ENCODE measurements around the gene ZCCHC7. TPM values are rescaled to one million over a fixed set of nuclear protein-coding genes. Genes with fewer than 3 reads are reported as not detected.

Gene ZCCHC7
- total and polyA plus RNA-seq, 2 experiments from 2014 or later = 29.8 to 38.8 TPM

DNA sequence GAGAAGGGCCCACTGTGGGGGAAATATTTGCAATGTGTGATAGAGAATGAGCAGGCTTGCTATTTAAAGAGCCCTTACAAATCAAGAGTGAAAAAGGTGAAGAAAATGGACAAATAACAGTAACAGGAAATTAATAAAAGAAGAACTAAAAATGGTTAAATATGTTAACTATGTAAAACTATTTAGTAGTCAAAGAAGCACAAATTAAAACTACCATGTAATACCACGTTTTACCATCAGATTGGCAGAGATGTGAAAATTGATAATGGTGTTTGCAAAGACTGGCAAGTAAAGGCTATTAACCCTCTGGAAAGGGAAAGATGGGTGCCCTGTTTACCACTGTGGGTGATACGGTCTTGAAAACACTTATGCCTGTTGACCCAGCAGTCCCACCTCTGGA lies 279.0 kb downstream of the ZCCHC7 start:
- no peak for TF ChIP-seq ZNF114 (CRISPR knock-in tag; IDR thresholded peaks at IDR 0.05)
- no peak for TF ChIP-seq STAT1 (IDR thresholded peaks at IDR 0.05; ENCODE audit: unreplicated experiment)
- TF ChIP-seq, protein P1, sequence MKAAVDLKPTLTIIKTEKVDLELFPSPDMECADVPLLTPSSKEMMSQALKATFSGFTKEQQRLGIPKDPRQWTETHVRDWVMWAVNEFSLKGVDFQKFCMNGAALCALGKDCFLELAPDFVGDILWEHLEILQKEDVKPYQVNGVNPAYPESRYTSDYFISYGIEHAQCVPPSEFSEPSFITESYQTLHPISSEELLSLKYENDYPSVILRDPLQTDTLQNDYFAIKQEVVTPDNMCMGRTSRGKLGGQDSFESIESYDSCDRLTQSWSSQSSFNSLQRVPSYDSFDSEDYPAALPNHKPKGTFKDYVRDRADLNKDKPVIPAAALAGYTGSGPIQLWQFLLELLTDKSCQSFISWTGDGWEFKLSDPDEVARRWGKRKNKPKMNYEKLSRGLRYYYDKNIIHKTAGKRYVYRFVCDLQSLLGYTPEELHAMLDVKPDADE (IDR thresholded peaks at IDR 0.05) = no peak
- TF ChIP-seq, protein P2, sequence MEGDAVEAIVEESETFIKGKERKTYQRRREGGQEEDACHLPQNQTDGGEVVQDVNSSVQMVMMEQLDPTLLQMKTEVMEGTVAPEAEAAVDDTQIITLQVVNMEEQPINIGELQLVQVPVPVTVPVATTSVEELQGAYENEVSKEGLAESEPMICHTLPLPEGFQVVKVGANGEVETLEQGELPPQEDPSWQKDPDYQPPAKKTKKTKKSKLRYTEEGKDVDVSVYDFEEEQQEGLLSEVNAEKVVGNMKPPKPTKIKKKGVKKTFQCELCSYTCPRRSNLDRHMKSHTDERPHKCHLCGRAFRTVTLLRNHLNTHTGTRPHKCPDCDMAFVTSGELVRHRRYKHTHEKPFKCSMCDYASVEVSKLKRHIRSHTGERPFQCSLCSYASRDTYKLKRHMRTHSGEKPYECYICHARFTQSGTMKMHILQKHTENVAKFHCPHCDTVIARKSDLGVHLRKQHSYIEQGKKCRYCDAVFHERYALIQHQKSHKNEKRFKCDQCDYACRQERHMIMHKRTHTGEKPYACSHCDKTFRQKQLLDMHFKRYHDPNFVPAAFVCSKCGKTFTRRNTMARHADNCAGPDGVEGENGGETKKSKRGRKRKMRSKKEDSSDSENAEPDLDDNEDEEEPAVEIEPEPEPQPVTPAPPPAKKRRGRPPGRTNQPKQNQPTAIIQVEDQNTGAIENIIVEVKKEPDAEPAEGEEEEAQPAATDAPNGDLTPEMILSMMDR (conservative IDR thresholded peaks at IDR 0.05; ENCODE audit: low read depth in 2 of 2) = no peak
- no peak for TF ChIP-seq EZH2 (IDR thresholded peaks at IDR 0.05; ENCODE audit: low read depth, unreplicated experiment)
- TF ChIP-seq CREB1 (CRISPR knock-in tag; IDR thresholded peaks at IDR 0.05; ENCODE audit: low read depth) = no peak
- no peak for TF ChIP-seq JUNB (IDR thresholded peaks at IDR 0.05; ENCODE audit: unreplicated experiment)
- no peak for TF ChIP-seq POLR2AphosphoS5 (IDR thresholded peaks at IDR 0.05; ENCODE audit: low read depth)
- no peak for TF ChIP-seq ZNF331 (CRISPR knock-in tag; IDR thresholded peaks at IDR 0.05; ENCODE audit: low read depth)
- TF ChIP-seq EZH2phosphoT487 (IDR thresholded peaks at IDR 0.05; ENCODE audit: unreplicated experiment) = no peak
- no peak for TF ChIP-seq NANOG (IDR thresholded peaks at IDR 0.05; ENCODE audit: borderline replicate concordance)
- TF ChIP-seq, protein P3, sequence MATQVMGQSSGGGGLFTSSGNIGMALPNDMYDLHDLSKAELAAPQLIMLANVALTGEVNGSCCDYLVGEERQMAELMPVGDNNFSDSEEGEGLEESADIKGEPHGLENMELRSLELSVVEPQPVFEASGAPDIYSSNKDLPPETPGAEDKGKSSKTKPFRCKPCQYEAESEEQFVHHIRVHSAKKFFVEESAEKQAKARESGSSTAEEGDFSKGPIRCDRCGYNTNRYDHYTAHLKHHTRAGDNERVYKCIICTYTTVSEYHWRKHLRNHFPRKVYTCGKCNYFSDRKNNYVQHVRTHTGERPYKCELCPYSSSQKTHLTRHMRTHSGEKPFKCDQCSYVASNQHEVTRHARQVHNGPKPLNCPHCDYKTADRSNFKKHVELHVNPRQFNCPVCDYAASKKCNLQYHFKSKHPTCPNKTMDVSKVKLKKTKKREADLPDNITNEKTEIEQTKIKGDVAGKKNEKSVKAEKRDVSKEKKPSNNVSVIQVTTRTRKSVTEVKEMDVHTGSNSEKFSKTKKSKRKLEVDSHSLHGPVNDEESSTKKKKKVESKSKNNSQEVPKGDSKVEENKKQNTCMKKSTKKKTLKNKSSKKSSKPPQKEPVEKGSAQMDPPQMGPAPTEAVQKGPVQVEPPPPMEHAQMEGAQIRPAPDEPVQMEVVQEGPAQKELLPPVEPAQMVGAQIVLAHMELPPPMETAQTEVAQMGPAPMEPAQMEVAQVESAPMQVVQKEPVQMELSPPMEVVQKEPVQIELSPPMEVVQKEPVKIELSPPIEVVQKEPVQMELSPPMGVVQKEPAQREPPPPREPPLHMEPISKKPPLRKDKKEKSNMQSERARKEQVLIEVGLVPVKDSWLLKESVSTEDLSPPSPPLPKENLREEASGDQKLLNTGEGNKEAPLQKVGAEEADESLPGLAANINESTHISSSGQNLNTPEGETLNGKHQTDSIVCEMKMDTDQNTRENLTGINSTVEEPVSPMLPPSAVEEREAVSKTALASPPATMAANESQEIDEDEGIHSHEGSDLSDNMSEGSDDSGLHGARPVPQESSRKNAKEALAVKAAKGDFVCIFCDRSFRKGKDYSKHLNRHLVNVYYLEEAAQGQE (IDR thresholded peaks at IDR 0.05; ENCODE audit: unreplicated experiment) = no peak
- TF ChIP-seq, protein P4, sequence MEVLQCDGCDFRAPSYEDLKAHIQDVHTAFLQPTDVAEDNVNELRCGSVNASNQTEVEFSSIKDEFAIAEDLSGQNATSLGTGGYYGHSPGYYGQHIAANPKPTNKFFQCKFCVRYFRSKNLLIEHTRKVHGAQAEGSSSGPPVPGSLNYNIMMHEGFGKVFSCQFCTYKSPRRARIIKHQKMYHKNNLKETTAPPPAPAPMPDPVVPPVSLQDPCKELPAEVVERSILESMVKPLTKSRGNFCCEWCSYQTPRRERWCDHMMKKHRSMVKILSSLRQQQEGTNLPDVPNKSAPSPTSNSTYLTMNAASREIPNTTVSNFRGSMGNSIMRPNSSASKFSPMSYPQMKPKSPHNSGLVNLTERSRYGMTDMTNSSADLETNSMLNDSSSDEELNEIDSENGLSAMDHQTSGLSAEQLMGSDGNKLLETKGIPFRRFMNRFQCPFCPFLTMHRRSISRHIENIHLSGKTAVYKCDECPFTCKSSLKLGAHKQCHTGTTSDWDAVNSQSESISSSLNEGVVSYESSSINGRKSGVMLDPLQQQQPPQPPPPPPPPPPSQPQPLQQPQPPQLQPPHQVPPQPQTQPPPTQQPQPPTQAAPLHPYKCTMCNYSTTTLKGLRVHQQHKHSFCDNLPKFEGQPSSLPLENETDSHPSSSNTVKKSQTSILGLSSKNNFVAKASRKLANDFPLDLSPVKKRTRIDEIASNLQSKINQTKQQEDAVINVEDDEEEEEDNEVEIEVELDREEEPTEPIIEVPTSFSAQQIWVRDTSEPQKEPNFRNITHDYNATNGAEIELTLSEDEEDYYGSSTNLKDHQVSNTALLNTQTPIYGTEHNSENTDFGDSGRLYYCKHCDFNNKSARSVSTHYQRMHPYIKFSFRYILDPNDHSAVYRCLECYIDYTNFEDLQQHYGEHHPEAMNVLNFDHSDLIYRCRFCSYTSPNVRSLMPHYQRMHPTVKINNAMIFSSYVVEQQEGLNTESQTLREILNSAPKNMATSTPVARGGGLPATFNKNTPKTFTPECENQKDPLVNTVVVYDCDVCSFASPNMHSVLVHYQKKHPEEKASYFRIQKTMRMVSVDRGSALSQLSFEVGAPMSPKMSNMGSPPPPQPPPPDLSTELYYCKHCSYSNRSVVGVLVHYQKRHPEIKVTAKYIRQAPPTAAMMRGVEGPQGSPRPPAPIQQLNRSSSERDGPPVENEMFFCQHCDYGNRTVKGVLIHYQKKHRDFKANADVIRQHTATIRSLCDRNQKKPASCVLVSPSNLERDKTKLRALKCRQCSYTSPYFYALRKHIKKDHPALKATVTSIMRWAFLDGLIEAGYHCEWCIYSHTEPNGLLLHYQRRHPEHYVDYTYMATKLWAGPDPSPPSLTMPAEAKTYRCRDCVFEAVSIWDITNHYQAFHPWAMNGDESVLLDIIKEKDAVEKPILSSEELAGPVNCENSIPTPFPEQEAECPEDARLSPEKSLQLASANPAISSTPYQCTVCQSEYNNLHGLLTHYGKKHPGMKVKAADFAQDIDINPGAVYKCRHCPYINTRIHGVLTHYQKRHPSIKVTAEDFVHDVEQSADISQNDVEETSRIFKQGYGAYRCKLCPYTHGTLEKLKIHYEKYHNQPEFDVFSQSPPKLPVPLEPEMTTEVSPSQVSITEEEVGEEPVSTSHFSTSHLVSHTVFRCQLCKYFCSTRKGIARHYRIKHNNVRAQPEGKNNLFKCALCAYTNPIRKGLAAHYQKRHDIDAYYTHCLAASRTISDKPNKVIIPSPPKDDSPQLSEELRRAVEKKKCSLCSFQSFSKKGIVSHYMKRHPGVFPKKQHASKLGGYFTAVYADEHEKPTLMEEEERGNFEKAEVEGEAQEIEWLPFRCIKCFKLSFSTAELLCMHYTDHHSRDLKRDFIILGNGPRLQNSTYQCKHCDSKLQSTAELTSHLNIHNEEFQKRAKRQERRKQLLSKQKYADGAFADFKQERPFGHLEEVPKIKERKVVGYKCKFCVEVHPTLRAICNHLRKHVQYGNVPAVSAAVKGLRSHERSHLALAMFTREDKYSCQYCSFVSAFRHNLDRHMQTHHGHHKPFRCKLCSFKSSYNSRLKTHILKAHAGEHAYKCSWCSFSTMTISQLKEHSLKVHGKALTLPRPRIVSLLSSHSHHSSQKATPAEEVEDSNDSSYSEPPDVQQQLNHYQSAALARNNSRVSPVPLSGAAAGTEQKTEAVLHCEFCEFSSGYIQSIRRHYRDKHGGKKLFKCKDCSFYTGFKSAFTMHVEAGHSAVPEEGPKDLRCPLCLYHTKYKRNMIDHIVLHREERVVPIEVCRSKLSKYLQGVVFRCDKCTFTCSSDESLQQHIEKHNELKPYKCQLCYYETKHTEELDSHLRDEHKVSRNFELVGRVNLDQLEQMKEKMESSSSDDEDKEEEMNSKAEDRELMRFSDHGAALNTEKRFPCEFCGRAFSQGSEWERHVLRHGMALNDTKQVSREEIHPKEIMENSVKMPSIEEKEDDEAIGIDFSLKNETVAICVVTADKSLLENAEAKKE (CRISPR knock-in tag; IDR thresholded peaks at IDR 0.05) = no peak
- no peaks in the 10 kb centered on the region for H3K4me1 ChIP-seq (ENCODE audit: insufficient read depth)
- no peak overlapping the region for H2AFZ ChIP-seq
- no peak overlapping the region for H3K4me2 ChIP-seq
- H3K9me2 ChIP-seq (ENCODE audit: insufficient read depth) = no peaks in the 10 kb centered on the region
- H3K9me3 Mint-ChIP-seq = no peaks in the 10 kb centered on the region
- no peak overlapping the region for H3K4me3 Mint-ChIP-seq
- no peaks in the 10 kb centered on the region for H3K79me2 ChIP-seq (replicated peaks; ENCODE audit: insufficient read depth)
- peaks cover 8% of the 10 kb centered on the region; the same call in 2 of the 3 replicates for H3K4me1 Mint-ChIP-seq
- no peak overlapping the region for H3K27ac Mint-ChIP-seq
- no peak for DNase-seq (ENCODE audit: low spot score)
- H3K27me3 Mint-ChIP-seq (ENCODE audit: insufficient read depth, low read depth, poor library complexity) = peaks cover 2% of the 10 kb centered on the region
- no peak overlapping the region for H3K4me3 ChIP-seq
- H4K20me1 ChIP-seq (replicated peaks; ENCODE audit: insufficient read depth) = no peaks in the 10 kb centered on the region
- no peak for ATAC-seq
- H3K36me3 Mint-ChIP-seq (ENCODE audit: low read depth) = no peaks in the 10 kb centered on the region
- H3K27me3 ChIP-seq (ENCODE audit: insufficient read depth) = no peaks in the 10 kb centered on the region
- no peaks in the 10 kb centered on the region for H3K36me3 ChIP-seq (ENCODE audit: insufficient read depth)
- no peaks in the 10 kb centered on the region for H3F3A ChIP-seq (replicated peaks; ENCODE audit: low read depth)
- no peak overlapping the region for H3K27ac ChIP-seq (ENCODE audit: low read depth)
